ENCODE measurements around the gene COLEC11. TPM values are rescaled to one million over a fixed set of nuclear protein-coding genes. Genes with fewer than 3 reads are reported as not detected.
A peak's percentile ranks its signal among the peaks of the same experiment; 100 is the strongest.

COLEC11 gene
- total and polyA plus RNA-seq, 2 of the 13 experiments (the other 11 are each of a cell fraction or from before 2014, with no cell fraction given) = 1.5 to 3.0 TPM

DNA sequence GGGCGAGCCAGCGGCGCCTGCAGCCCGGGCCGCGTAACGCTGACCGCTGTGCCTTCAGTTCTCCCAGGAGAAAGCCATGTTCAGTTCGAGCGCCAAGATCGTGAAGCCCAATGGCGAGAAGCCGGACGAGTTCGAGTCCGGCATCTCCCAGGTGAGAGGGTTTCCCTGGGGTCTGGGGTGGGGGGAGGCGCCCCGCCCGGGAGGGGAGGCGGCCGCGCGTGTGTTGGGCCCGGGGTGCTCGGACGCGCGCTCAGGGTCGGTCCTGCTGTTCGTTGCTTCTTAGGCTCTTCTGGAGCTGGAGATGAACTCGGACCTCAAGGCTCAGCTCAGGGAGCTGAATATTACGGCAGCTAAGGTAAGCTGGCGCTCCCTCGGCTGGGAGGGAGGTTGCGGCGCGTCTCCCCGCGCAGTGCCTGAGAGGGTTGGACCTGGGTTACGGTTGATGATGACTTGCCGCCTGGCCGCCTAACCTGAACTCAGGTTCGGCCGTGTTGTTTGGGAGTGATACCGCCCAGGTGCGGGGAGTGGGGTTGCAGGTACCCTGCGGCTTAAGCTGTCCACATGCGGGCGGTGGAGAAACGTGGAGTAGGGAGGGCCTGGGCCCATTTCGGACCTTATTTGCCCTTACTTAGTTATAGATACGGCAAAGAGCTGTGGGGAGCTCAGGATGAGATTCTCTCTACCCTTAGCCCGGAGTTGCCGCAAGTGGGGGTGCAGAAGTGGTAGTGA is 19.2 kb upstream of the COLEC11 start (continued):
- peak; percentile 24; the same call in 1 of the 2 replicates for TF ChIP-seq SIN3A (IDR thresholded peaks at IDR 0.05; ENCODE audit: borderline replicate concordance, low read depth, low read length)
- no peak for TF ChIP-seq DPF2 (CRISPR knock-in tag; IDR thresholded peaks at IDR 0.05; ENCODE audit: borderline replicate concordance, low read depth)
- TF ChIP-seq HDAC6 (IDR thresholded peaks at IDR 0.05; ENCODE audit: low read depth, low read length) = peak; percentile 38; the same call in 1 of the 2 replicates
- TF ChIP-seq ZNF747 (CRISPR knock-in tag; IDR thresholded peaks at IDR 0.05; ENCODE audit: borderline replicate concordance) = no peak
- TF ChIP-seq, protein P1, sequence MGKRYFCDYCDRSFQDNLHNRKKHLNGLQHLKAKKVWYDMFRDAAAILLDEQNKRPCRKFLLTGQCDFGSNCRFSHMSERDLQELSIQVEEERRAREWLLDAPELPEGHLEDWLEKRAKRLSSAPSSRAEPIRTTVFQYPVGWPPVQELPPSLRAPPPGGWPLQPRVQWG (CRISPR knock-in tag; IDR thresholded peaks at IDR 0.05; ENCODE audit: borderline replicate concordance, low read depth) = no peak
- TF ChIP-seq TEAD3 (CRISPR knock-in tag; optimal IDR thresholded peaks at IDR 0.05; ENCODE audit: borderline replicate concordance) = peak; percentile 8
- no peak for TF ChIP-seq GABPA (IDR thresholded peaks at IDR 0.05; ENCODE audit: low read depth, low read length)
- TF ChIP-seq GABPA (CRISPR knock-in tag; IDR thresholded peaks at IDR 0.05; ENCODE audit: low read depth) = 0 out of 2 replicates have a peak, but pooled peaks have one; percentile 2
- TF ChIP-seq RORA (CRISPR knock-in tag; IDR thresholded peaks at IDR 0.05) = no peak
- TF ChIP-seq ZNF263 (CRISPR knock-in tag; IDR thresholded peaks at IDR 0.05) = peak; percentile 28; the same call in 1 of the 2 replicates
- no peak for TF ChIP-seq CHD2 (IDR thresholded peaks at IDR 0.05; ENCODE audit: low read depth, low read length)
- TF ChIP-seq ZNF180 (CRISPR knock-in tag; IDR thresholded peaks at IDR 0.05; ENCODE audit: borderline replicate concordance, low read depth) = no peak
- no peak; the same call in 1 of the 2 replicates for TF ChIP-seq ZNF589 (CRISPR knock-in tag; conservative IDR thresholded peaks at IDR 0.05)
- 0 out of 2 replicates have a peak, but pooled peaks have one; percentile 33 for TF ChIP-seq ZNF558 (CRISPR knock-in tag; IDR thresholded peaks at IDR 0.05; ENCODE audit: borderline replicate concordance)
- TF ChIP-seq STAG1 (CRISPR knock-in tag; IDR thresholded peaks at IDR 0.05) = peak; percentile 2; the same call in 1 of the 2 replicates
- no peak for TF ChIP-seq HOXD1 (CRISPR knock-in tag; IDR thresholded peaks at IDR 0.05)
- no peak for TF ChIP-seq HHEX (CRISPR knock-in tag; IDR thresholded peaks at IDR 0.05)
- TF ChIP-seq ZNF790 (CRISPR knock-in tag; IDR thresholded peaks at IDR 0.05; ENCODE audit: borderline replicate concordance) = peak; percentile 62
- TF ChIP-seq, protein P2, sequence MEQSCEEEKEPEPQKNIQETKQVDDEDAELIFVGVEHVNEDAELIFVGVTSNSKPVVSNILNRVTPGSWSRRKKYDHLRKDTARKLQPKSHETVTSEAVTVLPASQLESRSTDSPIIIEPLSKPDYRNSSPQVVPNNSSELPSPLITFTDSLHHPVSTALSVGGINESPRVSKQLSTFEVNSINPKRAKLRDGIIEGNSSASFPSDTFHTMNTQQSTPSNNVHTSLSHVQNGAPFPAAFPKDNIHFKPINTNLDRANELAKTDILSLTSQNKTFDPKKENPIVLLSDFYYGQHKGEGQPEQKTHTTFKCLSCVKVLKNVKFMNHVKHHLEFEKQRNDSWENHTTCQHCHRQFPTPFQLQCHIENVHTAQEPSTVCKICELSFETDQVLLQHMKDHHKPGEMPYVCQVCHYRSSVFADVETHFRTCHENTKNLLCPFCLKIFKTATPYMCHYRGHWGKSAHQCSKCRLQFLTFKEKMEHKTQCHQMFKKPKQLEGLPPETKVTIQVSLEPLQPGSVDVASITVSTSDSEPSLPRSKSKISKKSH (CRISPR knock-in tag; IDR thresholded peaks at IDR 0.05; ENCODE audit: borderline replicate concordance) = peak; percentile 74; the same call in 1 of the 2 replicates
- TF ChIP-seq HOXA7 (CRISPR knock-in tag; IDR thresholded peaks at IDR 0.05) = no peak
- no peak for TF ChIP-seq ZNF83 (CRISPR knock-in tag; IDR thresholded peaks at IDR 0.05; ENCODE audit: borderline replicate concordance)
- TF ChIP-seq HNRNPH1 (optimal IDR thresholded peaks at IDR 0.05; ENCODE audit: low read depth, low read length) = peak; percentile 26
- TF ChIP-seq ZNF737 (CRISPR knock-in tag; IDR thresholded peaks at IDR 0.05; ENCODE audit: borderline replicate concordance) = no peak; the same call in 1 of the 2 replicates
- TF ChIP-seq AGO2 (optimal IDR thresholded peaks at IDR 0.05; ENCODE audit: low read depth, low read length) = peak; percentile 93
- TF ChIP-seq, protein P3, sequence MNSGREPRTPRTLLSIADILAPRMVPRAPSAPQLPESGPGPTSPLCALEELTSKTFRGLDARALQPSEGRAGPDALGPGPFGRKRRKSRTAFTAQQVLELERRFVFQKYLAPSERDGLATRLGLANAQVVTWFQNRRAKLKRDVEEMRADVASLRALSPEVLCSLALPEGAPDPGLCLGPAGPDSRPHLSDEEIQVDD (CRISPR knock-in tag; IDR thresholded peaks at IDR 0.05; ENCODE audit: borderline replicate concordance) = no peak
- TF ChIP-seq, protein P4, sequence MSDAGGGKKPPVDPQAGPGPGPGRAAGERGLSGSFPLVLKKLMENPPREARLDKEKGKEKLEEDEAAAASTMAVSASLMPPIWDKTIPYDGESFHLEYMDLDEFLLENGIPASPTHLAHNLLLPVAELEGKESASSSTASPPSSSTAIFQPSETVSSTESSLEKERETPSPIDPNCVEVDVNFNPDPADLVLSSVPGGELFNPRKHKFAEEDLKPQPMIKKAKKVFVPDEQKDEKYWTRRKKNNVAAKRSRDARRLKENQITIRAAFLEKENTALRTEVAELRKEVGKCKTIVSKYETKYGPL (CRISPR knock-in tag; IDR thresholded peaks at IDR 0.05) = no peak
